HEK293T (cell line): ENCODE data around the gene SANBR.

ENCODE experiments used
- BHLHE40 ChIP-seq: fragments of 450-650 bp; IDR thresholded peaks from 2 replicates; pipeline ENCODE4 v1.6.1; 2016; ENCODE audit warnings: mild to moderate bottlenecking, moderate library complexity, borderline replicate concordance
- ELF4 ChIP-seq: fragments of 450-650 bp; IDR thresholded peaks from 2 replicates; pipeline ENCODE4 v1.6.1; 2017; ENCODE audit warnings: antibody characterized with exemption
- FOXA1 ChIP-seq: fragments of 450-650 bp; IDR thresholded peaks from 2 replicates; pipeline ENCODE4 v1.6.1; 2016; ENCODE audit warnings: mild to moderate bottlenecking
- FOXM1 ChIP-seq: fragments of 450-650 bp; IDR thresholded peaks from 2 replicates; pipeline ENCODE4 v1.6.1; 2017; ENCODE audit warnings: mild to moderate bottlenecking, borderline replicate concordance
- HDGF ChIP-seq: fragments of 450-650 bp; IDR thresholded peaks from 2 replicates; pipeline ENCODE4 v1.6.1; 2017; ENCODE audit warnings: antibody characterized with exemption, borderline replicate concordance
- LEF1 ChIP-seq: fragments of 450-650 bp; IDR thresholded peaks from 2 replicates; pipeline ENCODE4 v1.6.1; 2017; ENCODE audit warnings: mild to moderate bottlenecking, borderline replicate concordance
- SP1 ChIP-seq: fragments of 450-650 bp; IDR thresholded peaks from 2 replicates; pipeline ENCODE4 v1.6.1; 2017
- SUZ12 ChIP-seq: fragments of 450-650 bp; IDR thresholded peaks from 2 replicates; pipeline ENCODE4 v1.6.1; 2016; ENCODE audit warnings: mild to moderate bottlenecking
- TARDBP ChIP-seq: fragments of 450-650 bp; IDR thresholded peaks from 2 replicates; pipeline ENCODE4 v1.6.1; 2016
- ZNF384 ChIP-seq: fragments of 450-650 bp; IDR thresholded peaks from 2 replicates; pipeline ENCODE4 v1.6.1; 2016
- TF ChIP-seq, protein P1 (sequence below): fragments of 450-650 bp; IDR thresholded peaks from 2 replicates; pipeline ENCODE4 v1.6.1; 2016

- TF ChIP-seq BHLHE40: no peak
- TF ChIP-seq ELF4: no peak
- no peak for TF ChIP-seq FOXM1
- TF ChIP-seq TARDBP: no peak
- TF ChIP-seq HDGF: no peak
- TF ChIP-seq ZNF384: no peak
- TF ChIP-seq, protein P1, sequence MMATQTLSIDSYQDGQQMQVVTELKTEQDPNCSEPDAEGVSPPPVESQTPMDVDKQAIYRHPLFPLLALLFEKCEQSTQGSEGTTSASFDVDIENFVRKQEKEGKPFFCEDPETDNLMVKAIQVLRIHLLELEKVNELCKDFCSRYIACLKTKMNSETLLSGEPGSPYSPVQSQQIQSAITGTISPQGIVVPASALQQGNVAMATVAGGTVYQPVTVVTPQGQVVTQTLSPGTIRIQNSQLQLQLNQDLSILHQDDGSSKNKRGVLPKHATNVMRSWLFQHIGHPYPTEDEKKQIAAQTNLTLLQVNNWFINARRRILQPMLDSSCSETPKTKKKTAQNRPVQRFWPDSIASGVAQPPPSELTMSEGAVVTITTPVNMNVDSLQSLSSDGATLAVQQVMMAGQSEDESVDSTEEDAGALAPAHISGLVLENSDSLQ: no peak
- no peak for TF ChIP-seq FOXA1
- no peak for TF ChIP-seq SP1
- no peak for TF ChIP-seq SUZ12
- no peak for TF ChIP-seq LEF1
These were observed 43.6 kb downstream of the SANBR start for GRCh38 chr2:61109291-61109690.
